Measurements from ENCODE around the gene ZNF57.
A peak's percentile ranks its signal among the peaks of the same experiment; 100 is the strongest.
"Not testable (repeated sequence)": the region's sequence is repeated elsewhere in the genome, so short reads cannot be mapped to it uniquely, and the experiment has no call there.

The ZNF57 gene

DNA sequence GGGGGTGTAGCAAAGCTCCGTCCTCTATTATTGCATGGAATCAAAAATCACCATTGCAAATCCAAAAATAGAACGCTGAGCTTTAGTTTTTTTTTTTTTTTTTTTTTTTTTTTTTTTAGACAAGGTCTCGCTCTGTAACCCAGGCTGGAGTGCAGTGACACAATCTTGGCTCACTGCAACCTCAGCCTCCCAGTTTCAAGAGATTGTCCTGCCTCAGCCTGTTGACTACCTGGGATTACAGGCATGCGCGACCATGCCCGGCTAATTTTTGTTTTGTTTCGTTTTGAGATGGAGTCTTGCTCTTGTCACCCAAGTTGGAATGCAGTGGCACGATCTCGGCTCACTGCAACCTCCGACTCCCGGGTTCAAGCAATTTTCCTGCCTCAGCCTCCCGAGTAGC, 59.4 kb downstream of the ZNF57 start:
- no peak for DNase-seq

GRCh38 chr19:2962018-2962670, 61.4 kb downstream of the ZNF57 start:
- peak; percentile 48 for DNase-seq

- DNase-seq: no peak
Observed at GRCh38 chr19:2963122-2963521, 62.4 kb downstream of the ZNF57 start.

- not testable (repeated sequence) for DNase-seq
Observed at GRCh38 chr19:2963631-2964030, 62.9 kb downstream of the ZNF57 start.

DNA sequence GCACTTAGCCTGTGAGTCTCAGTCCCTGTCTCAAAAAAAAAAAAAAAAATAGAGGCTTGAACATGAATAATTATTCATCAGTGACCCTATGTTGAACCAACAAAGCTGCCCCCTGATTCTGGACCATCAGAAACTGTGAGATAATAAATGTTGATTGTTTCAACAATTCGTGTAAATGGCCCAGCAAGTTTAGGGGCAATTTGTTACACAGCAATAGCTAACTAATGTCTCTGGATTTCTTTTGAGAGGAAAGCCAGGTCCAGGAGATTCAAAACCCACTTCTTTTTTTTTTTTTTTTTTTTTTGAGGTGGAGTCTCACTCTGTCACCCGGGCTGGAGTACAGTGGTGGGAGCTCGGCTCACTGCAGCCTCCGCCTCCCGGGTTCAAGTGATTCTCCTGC, 64.1 kb downstream of the ZNF57 start:
- DNase-seq: no peak

GRCh38 chr19:2967972-2968371, 67.2 kb downstream of the ZNF57 start:
- no peak for DNase-seq

All from effector CD4-positive, alpha-beta T cell (primary cell).